Mesenchymal stem cell (in vitro differentiated cells and primary cell): ENCODE results near the gene TAF6L.
"Not testable (repeated sequence)": the region's sequence is repeated elsewhere in the genome, so short reads cannot be mapped to it uniquely, and the experiment has no call there.

Experiments used
- DNase-seq: peaks from one replicate; pipeline ENCODE4 v3.0.0-alpha.2; 2013
- H2AFZ ChIP-seq: one replicate; pipeline ENCODE4 v1.6.1; 2013; ENCODE audit warnings: low read depth, mild to moderate bottlenecking, control low read depth, inconsistent platforms, low read length, moderate library complexity
- H2AK5ac ChIP-seq: 2 replicates; pipeline ENCODE4 v1.6.1; 2013; ENCODE audit warnings: low read length, moderate library complexity, mild to moderate bottlenecking, inconsistent platforms; ENCODE audit not compliant: severe bottlenecking
- H2BK120ac ChIP-seq: one replicate; pipeline ENCODE4 v1.6.1; 2013; ENCODE audit warnings: low read depth, mild to moderate bottlenecking, inconsistent platforms, low read length, moderate library complexity
- H2BK12ac ChIP-seq, 2 experiments: one replicate each; pipeline ENCODE4 v1.6.1; 2013; ENCODE audit warnings: inconsistent platforms in 2 of 2, low read length in 2 of 2, mild to moderate bottlenecking in 2 of 2, moderate library complexity in 2 of 2, control low read depth in 1 of 2
- H2BK15ac ChIP-seq: one replicate; pipeline ENCODE4 v1.6.1; 2013; ENCODE audit warnings: mild to moderate bottlenecking, low read depth, inconsistent platforms; ENCODE audit not compliant: poor library complexity, severe bottlenecking
- H2BK5ac ChIP-seq: 2 replicates; pipeline ENCODE4 v1.6.1; 2013; ENCODE audit warnings: low read depth, mild to moderate bottlenecking, low read length, control low read depth, inconsistent platforms; ENCODE audit not compliant: poor library complexity, severe bottlenecking
- H3K14ac ChIP-seq, 2 experiments: one replicate each; pipeline ENCODE4 v1.6.1; 2013; ENCODE audit warnings: inconsistent platforms in 2 of 2, low read length in 2 of 2, control low read depth in 1 of 2, mild to moderate bottlenecking in 1 of 2, moderate library complexity in 1 of 2
- H3K18ac ChIP-seq, 2 experiments: one replicate each; pipeline ENCODE4 v1.6.1; 2013; ENCODE audit warnings: inconsistent platforms in 2 of 2, low read length in 2 of 2, control low read depth in 1 of 2, low read depth in 1 of 2, mild to moderate bottlenecking in 1 of 2
- H3K23ac ChIP-seq, 2 experiments: one replicate each; pipeline ENCODE4 v1.6.1; 2013; ENCODE audit warnings: inconsistent platforms in 2 of 2, low read length in 2 of 2, mild to moderate bottlenecking in 2 of 2, moderate library complexity in 2 of 2, control low read depth in 1 of 2
- H3K27ac ChIP-seq: 2 replicates; pipeline ENCODE4 v1.5.1; 2013; ENCODE audit warnings: mild to moderate bottlenecking, moderate library complexity, low read length, control low read depth, inconsistent platforms; ENCODE audit not compliant: poor library complexity, severe bottlenecking
- H3K27me3 ChIP-seq, 2 experiments: 2 replicates each; pipeline versions ENCODE4 v1.6.1 to v1.7.0; 2013; ENCODE audit warnings: low read length in 2 of 2, mild to moderate bottlenecking in 2 of 2, moderate library complexity in 2 of 2, control low read depth in 1 of 2, inconsistent platforms in 1 of 2; ENCODE audit not compliant: control insufficient read depth in 1 of 2, insufficient read depth in 1 of 2
- H3K36me3 ChIP-seq, 2 experiments: 2 replicates each; pipeline versions ENCODE4 v1.6.1 to v1.7.0; 2013; ENCODE audit warnings: low read length in 2 of 2, control low read depth in 1 of 2, inconsistent platforms in 1 of 2, low read depth in 1 of 2, mild to moderate bottlenecking in 1 of 2; ENCODE audit not compliant: insufficient read depth in 2 of 2, control insufficient read depth in 1 of 2
- H3K4ac ChIP-seq, 2 experiments: one replicate each; pipeline ENCODE4 v1.6.1; 2013; ENCODE audit warnings: inconsistent platforms in 2 of 2, low read length in 2 of 2, mild to moderate bottlenecking in 2 of 2, moderate library complexity in 2 of 2, control low read depth in 1 of 2, low read depth in 1 of 2
- H3K4me1 ChIP-seq: 2 replicates; pipeline ENCODE4 v1.6.1; 2013; ENCODE audit warnings: low read depth, low read length, control low read depth; ENCODE audit not compliant: control insufficient read depth, insufficient read depth
- H3K4me2 ChIP-seq: 2 replicates; pipeline ENCODE4 v1.6.1; 2013; ENCODE audit warnings: low read length, mild to moderate bottlenecking, inconsistent platforms; ENCODE audit not compliant: poor library complexity, severe bottlenecking
- H3K4me3 ChIP-seq, 2 experiments: 2 replicates each; pipeline versions ENCODE4 v1.5.1 to v1.7.0; 2013; ENCODE audit warnings: low read length in 2 of 2, mild to moderate bottlenecking in 2 of 2, control low read depth in 1 of 2, low read depth in 1 of 2; ENCODE audit not compliant: insufficient read depth in 1 of 2
- H3K79me1 ChIP-seq: replicated peaks from 2 replicates; pipeline ENCODE4 v1.6.1; 2013; ENCODE audit warnings: mild to moderate bottlenecking, control low read depth, low read length, inconsistent platforms; ENCODE audit not compliant: poor library complexity, severe bottlenecking
- H3K9ac ChIP-seq: 2 replicates; pipeline ENCODE4 v1.7.0; 2013; ENCODE audit warnings: mild to moderate bottlenecking, low read length, moderate library complexity
- H3K9me3 ChIP-seq: 2 replicates; pipeline ENCODE4 v1.7.0; 2013; ENCODE audit warnings: mild to moderate bottlenecking, low read length; ENCODE audit not compliant: control insufficient read depth
- H4K8ac ChIP-seq: one replicate; pipeline ENCODE4 v1.6.1; 2013; ENCODE audit warnings: inconsistent platforms, mild to moderate bottlenecking, low read length, moderate library complexity
- H4K91ac ChIP-seq: one replicate; pipeline ENCODE4 v1.6.1; 2013; ENCODE audit warnings: mild to moderate bottlenecking, low read length, inconsistent platforms
- WGBS: methylation state at CpG from one replicate; pipeline ENCODE4 v1.1.7; 2013; ENCODE audit warnings: mixed read lengths; 5-methylcytosine and 5-hydroxymethylcytosine counted together

Gene TAF6L

DNA sequence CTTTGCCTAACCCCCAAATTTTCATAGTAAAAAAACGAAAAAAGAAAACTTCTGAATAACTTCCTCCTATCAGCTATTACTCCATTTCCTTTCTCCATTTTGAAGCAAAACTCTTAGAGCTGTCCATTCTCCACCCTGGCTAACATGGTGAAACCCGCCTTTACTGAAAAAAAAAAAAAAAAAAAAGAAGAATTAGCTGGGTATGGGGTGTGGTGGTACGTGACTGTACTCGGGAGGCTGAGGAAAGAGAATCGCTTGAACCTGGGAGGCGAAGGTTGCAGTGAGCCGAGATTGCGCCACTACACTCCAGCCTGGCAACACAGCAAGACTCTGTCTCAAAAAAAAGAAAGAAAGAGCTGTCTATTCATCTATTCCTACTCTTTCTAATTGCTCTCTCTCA, 45.4 kb downstream of the TAF6L start:
- no peaks in the 10 kb centered on the region for H3K27me3 ChIP-seq
- H2BK120ac ChIP-seq, result no peak overlapping the region
- H3K9ac ChIP-seq, result no peak overlapping the region
- H3K4me3 ChIP-seq, result no peak overlapping the region
- H2AK5ac ChIP-seq, result no peak overlapping the region
- H3K4me2 ChIP-seq, result no peak overlapping the region
- no peak overlapping the region for H3K23ac ChIP-seq
- DNase-seq, result no peak
- no peaks in the 10 kb centered on the region for H3K4me1 ChIP-seq
- H4K91ac ChIP-seq, result no peak overlapping the region
- no peaks in the 10 kb centered on the region for H3K79me1 ChIP-seq
- H4K8ac ChIP-seq, result no peak overlapping the region
- WGBS, result 100% methylated on average over 1 of the region's 8 CpGs
- no peak overlapping the region for H2AFZ ChIP-seq
- peaks cover 36 to 80% of the 10 kb centered on the region in 2 experiments for H3K36me3 ChIP-seq
- H3K27ac ChIP-seq, result no peak overlapping the region
- H2BK15ac ChIP-seq, result no peak overlapping the region
- no peak overlapping the region for H3K18ac ChIP-seq
- no peaks in the 10 kb centered on the region for H3K9me3 ChIP-seq
- no peak overlapping the region for H2BK5ac ChIP-seq
- H2BK12ac ChIP-seq, result no peak overlapping the region
- no peak overlapping the region for H3K14ac ChIP-seq
- no peak overlapping the region for H3K4ac ChIP-seq

DNA sequence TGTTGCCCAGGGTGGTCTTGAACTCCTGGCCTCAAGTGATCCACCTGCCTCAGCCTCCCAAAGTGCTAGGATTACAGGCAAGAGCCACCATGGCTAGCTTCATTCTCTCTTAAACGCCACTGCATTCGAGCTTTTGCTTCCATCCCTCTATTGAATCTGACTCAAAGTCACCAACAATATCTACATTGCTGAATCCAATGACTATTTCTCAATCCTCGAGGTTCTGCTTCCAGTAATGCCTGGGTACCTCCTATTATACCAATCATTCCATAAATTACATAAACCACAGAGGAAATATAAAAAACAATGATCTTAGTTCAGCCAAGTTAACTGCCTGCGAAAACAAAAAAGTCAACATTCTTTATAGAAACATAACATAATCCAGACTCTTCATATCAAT, 45.9 kb downstream of the TAF6L start:
- 98% methylated on average over 4 of the region's 4 CpGs for WGBS

DNA sequence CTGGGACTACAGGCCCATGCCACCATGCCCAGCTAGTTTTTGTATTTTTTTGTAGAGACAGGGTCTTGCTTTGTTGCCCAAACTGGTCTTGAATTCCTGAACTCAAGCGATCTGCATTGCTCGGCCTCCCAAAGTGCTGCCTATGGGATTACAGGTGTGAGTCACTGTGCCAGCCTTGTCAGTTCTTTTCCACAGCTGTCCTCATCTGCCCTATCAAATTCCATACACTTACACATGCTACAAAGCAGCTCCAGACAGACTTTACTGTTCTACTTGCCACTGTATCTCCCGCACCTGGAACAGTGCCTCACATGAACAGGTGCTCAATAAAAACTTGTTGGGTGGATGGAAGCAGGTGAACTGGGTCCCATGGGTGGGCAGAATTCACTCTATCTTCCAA, 52.5 kb downstream of the TAF6L start:
- H2BK12ac ChIP-seq, result no peak overlapping the region
- H3K9me3 ChIP-seq, result no peaks in the 10 kb centered on the region
- peaks cover 22% of the 10 kb centered on the region for H3K79me1 ChIP-seq
- H3K23ac ChIP-seq, result no peak overlapping the region
- H2BK15ac ChIP-seq, result no peak overlapping the region
- H3K4me3 ChIP-seq, result no peak overlapping the region
- no peak overlapping the region for H4K91ac ChIP-seq
- H3K4me2 ChIP-seq, result no peak overlapping the region
- no peaks in the 10 kb centered on the region for H3K27me3 ChIP-seq
- no peak overlapping the region for H4K8ac ChIP-seq
- 96% methylated on average over 3 of the region's 3 CpGs for WGBS
- no peak overlapping the region for H2AFZ ChIP-seq
- no peak overlapping the region for H2BK120ac ChIP-seq
- H2AK5ac ChIP-seq, result no peak overlapping the region
- no peak for DNase-seq
- H2BK5ac ChIP-seq, result no peak overlapping the region
- H3K9ac ChIP-seq, result no peak overlapping the region
- peaks cover 2% of the 10 kb centered on the region for H3K4me1 ChIP-seq
- no peak overlapping the region for H3K18ac ChIP-seq
- H3K14ac ChIP-seq, result no peak overlapping the region
- no peak overlapping the region for H3K4ac ChIP-seq
- no peak overlapping the region for H3K27ac ChIP-seq
- peaks cover 80 to 87% of the 10 kb centered on the region in 2 experiments for H3K36me3 ChIP-seq

More for the DNA sequence above, 45.9 kb downstream of the TAF6L start:
- H2BK120ac ChIP-seq, result no peak overlapping the region
- H2BK5ac ChIP-seq, result no peak overlapping the region
- H3K18ac ChIP-seq, result no peak overlapping the region
- no peaks in the 10 kb centered on the region for H3K27me3 ChIP-seq
- H2AFZ ChIP-seq, result no peak overlapping the region
- no peaks in the 10 kb centered on the region for H3K9me3 ChIP-seq
- H4K8ac ChIP-seq, result no peak overlapping the region
- H3K36me3 ChIP-seq, result peaks cover 42 to 86% of the 10 kb centered on the region in 2 experiments
- no peak overlapping the region for H3K27ac ChIP-seq
- H2BK12ac ChIP-seq, result no peak overlapping the region
- no peaks in the 10 kb centered on the region for H3K79me1 ChIP-seq
- H4K91ac ChIP-seq, result no peak overlapping the region
- H3K4me2 ChIP-seq, result no peak overlapping the region
- H3K9ac ChIP-seq, result no peak overlapping the region
- DNase-seq, result no peak
- H3K4me1 ChIP-seq, result no peaks in the 10 kb centered on the region
- no peak overlapping the region for H3K23ac ChIP-seq
- H2BK15ac ChIP-seq, result no peak overlapping the region
- H3K14ac ChIP-seq, result no peak overlapping the region
- no peak overlapping the region for H3K4me3 ChIP-seq
- H3K4ac ChIP-seq, result no peak overlapping the region
- no peak overlapping the region for H2AK5ac ChIP-seq

DNA sequence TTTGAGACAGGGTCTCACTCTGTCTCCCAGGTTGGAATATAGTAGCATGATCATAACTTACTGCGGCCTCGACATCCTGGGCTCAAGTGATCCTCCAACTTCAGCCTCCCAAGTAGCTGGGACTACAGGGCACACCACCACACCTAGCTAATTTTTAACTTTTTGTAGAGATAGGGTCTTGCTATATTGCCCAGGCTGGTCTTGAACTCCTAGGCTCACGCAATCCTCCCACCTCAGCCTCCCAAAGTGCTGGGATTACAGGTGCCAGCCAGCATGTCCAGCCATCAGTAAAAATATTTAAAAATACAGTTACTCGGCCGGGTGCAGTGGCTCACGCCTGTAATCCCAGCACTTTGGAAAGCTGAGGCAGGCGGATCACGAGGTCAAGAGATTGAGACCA, 56.9 kb downstream of the TAF6L start:
- not testable (repeated sequence) for H3K27ac ChIP-seq, H3K4me3 ChIP-seq, H3K23ac ChIP-seq, H2BK15ac ChIP-seq, H2BK12ac ChIP-seq, H2BK120ac ChIP-seq, H2AFZ ChIP-seq, H3K9ac ChIP-seq, H3K18ac ChIP-seq, DNase-seq, H3K27me3 ChIP-seq, H3K9me3 ChIP-seq, H2AK5ac ChIP-seq, H3K4ac ChIP-seq, H4K8ac ChIP-seq, H4K91ac ChIP-seq, H3K4me2 ChIP-seq, H2BK5ac ChIP-seq, H3K14ac ChIP-seq
- WGBS, result 96% methylated on average over 8 of the region's 8 CpGs
- Histone ChIP-seq H3K79me1 (peaks cover 21% of the 10 kb centered on the region), H3K4me1 (peaks cover 15% of the 10 kb centered on the region), H3K36me3 (peaks cover 53 to 54% of the 10 kb centered on the region in 2 experiments)
